ENCODE measurements around the gene CCDC18.

GRCh38 chr1:93283496-93283895 lies 103.0 kb downstream of the CCDC18 start:
- TF ChIP-seq, protein P1, sequence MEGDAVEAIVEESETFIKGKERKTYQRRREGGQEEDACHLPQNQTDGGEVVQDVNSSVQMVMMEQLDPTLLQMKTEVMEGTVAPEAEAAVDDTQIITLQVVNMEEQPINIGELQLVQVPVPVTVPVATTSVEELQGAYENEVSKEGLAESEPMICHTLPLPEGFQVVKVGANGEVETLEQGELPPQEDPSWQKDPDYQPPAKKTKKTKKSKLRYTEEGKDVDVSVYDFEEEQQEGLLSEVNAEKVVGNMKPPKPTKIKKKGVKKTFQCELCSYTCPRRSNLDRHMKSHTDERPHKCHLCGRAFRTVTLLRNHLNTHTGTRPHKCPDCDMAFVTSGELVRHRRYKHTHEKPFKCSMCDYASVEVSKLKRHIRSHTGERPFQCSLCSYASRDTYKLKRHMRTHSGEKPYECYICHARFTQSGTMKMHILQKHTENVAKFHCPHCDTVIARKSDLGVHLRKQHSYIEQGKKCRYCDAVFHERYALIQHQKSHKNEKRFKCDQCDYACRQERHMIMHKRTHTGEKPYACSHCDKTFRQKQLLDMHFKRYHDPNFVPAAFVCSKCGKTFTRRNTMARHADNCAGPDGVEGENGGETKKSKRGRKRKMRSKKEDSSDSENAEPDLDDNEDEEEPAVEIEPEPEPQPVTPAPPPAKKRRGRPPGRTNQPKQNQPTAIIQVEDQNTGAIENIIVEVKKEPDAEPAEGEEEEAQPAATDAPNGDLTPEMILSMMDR (IDR thresholded peaks at IDR 0.05), result no peak
- TF ChIP-seq ZNF425 (CRISPR knock-in tag; conservative IDR thresholded peaks at IDR 0.05) (no peak), ATF1 (CRISPR knock-in tag; IDR thresholded peaks at IDR 0.05) (no peak), MXD4 (CRISPR knock-in tag; IDR thresholded peaks at IDR 0.05; ENCODE audit: borderline replicate concordance) (no peak), ZNF219 (CRISPR knock-in tag; IDR thresholded peaks at IDR 0.05; ENCODE audit: borderline replicate concordance) (no peak), ESRRA (CRISPR knock-in tag; IDR thresholded peaks at IDR 0.05; ENCODE audit: borderline replicate concordance) (no peak), SP1 (CRISPR knock-in tag; conservative IDR thresholded peaks at IDR 0.05) (no peak), NR3C1 (CRISPR knock-in tag; conservative IDR thresholded peaks at IDR 0.05; ENCODE audit: low read depth) (no peak), CREB1 (CRISPR knock-in tag; IDR thresholded peaks at IDR 0.05) (no peak), ZNF138 (CRISPR knock-in tag; conservative IDR thresholded peaks at IDR 0.05) (no peak), TCF7 (CRISPR knock-in tag; IDR thresholded peaks at IDR 0.05; ENCODE audit: low read depth) (no peak)
- TF ChIP-seq, protein P2, sequence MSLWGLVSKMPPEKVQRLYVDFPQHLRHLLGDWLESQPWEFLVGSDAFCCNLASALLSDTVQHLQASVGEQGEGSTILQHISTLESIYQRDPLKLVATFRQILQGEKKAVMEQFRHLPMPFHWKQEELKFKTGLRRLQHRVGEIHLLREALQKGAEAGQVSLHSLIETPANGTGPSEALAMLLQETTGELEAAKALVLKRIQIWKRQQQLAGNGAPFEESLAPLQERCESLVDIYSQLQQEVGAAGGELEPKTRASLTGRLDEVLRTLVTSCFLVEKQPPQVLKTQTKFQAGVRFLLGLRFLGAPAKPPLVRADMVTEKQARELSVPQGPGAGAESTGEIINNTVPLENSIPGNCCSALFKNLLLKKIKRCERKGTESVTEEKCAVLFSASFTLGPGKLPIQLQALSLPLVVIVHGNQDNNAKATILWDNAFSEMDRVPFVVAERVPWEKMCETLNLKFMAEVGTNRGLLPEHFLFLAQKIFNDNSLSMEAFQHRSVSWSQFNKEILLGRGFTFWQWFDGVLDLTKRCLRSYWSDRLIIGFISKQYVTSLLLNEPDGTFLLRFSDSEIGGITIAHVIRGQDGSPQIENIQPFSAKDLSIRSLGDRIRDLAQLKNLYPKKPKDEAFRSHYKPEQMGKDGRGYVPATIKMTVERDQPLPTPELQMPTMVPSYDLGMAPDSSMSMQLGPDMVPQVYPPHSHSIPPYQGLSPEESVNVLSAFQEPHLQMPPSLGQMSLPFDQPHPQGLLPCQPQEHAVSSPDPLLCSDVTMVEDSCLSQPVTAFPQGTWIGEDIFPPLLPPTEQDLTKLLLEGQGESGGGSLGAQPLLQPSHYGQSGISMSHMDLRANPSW (CRISPR knock-in tag; conservative IDR thresholded peaks at IDR 0.05; ENCODE audit: low read depth), result no peak

Measured in WTC11 (cell line).